Neural progenitor cell (in vitro differentiated cells): Measurements from ENCODE around the gene TCEAL8.

Experiments
- CTCF ChIP-seq: fragments of 200-600 bp; sonication (generic); IDR thresholded peaks from 2 replicates; pipeline ENCODE4 v1.5.1; 2017; ENCODE audit warnings: antibody characterized with exemption, mild to moderate bottlenecking
- EZH2 ChIP-seq: fragments of 200-600 bp; sonication (generic); IDR thresholded peaks from 2 replicates; pipeline ENCODE4 v1.6.1; 2017; ENCODE audit warnings: antibody characterized with exemption, mild to moderate bottlenecking, moderate library complexity

DNA sequence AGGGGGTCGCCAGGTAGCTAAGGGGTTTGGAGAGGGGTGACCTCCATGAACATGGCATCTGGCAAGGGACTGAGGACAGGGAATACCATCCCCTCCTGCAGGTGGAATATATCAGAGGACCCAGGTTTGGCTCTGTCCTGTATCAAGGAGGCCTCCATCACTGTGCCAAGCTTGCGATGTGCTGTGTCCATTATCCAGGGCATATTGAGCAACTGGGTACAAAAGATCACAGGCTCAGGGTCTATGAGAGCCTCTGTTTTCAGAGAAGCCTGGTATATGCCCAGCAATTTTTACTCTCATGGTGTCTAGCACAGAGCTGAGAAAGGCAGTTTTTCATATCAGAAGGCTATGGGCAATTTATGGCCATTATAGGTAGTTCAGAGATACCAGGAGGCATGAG, 38.2 kb upstream of the TCEAL8 start:
- TF ChIP-seq CTCF (no peak), EZH2 (no peak)
